SW480 (cell line): ENCODE data around the gene MSANTD1.

Source experiments
- DNase-seq: peaks from one replicate; pipeline ENCODE4 v3.0.0-alpha.2; 2016; ENCODE audit warnings: low spot score

MSANTD1 gene

DNA sequence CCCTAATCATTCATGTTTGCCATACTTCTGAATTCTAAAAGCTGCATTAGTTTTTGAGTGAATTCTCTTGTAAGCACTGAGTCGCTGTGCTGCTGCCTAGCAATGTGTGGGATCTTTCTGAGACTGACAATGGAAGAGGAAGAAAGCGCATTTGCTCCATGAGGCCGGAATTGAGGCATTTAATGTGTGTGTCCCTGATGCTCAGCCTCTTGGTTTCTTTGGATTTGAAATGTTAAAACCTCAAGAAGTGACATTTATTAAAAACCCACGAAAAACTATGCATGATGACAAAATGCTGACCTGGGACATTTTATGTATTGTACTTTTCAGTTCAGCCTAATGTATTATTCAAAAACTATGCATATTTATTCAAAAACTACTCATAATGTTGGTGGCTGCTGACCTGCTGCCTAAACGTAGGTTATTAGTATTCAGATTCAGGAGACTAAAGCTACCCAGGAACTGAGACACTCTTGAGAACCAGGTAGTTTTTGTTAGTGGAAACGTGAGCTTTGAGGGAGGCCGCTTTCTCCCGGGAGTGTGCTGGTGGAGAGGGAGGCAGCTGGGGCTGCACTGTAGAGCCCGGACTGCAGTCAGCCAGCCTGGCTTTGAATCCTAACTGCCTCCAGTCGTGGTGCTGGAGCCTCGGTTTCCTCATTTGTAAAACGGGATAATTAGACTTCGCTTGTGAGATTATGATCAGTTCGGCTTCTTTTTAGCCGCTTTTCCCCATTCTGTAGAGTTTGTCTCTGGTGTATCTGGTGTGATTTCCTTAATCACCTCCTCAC lies 55.2 kb downstream of the MSANTD1 start:
- DNase-seq = no peak

DNA sequence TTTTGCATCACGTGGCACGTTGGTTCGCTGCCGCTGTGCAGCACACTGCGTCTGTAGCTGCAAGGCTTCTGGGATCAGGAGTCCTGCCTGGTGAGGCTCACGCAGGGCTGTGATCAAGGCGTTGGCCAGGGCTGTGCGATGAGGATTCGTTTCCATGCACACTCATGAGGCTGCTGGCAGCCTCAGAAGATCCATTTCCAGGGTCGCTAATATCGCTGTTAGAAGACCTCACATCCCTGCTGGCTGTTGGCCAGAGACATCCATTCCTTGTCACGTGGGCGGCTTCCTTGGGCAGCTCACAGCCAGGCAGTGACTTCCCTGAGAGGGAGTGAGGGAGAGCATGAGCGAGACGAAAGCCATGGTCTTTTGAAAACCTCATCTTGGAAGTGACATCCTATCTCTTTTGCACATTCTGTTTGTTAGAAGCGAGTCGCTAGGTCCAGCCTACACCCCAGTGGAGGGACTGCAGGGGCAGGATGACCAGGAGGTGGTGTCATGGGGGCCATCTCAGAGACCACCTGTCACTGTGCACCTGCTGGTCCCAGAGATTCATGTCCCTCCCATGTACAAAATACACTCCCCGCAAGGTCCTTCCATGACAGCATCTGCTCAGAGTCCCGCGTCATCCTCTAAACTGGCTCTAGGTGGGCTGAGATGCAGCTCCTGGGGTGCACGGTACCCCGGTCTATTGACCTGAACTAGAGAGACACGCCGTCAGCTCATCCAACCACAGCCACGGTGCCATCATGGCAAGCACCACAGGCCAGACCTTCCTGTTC lies 56.1 kb downstream of the MSANTD1 start:
- no peak for DNase-seq

DNA sequence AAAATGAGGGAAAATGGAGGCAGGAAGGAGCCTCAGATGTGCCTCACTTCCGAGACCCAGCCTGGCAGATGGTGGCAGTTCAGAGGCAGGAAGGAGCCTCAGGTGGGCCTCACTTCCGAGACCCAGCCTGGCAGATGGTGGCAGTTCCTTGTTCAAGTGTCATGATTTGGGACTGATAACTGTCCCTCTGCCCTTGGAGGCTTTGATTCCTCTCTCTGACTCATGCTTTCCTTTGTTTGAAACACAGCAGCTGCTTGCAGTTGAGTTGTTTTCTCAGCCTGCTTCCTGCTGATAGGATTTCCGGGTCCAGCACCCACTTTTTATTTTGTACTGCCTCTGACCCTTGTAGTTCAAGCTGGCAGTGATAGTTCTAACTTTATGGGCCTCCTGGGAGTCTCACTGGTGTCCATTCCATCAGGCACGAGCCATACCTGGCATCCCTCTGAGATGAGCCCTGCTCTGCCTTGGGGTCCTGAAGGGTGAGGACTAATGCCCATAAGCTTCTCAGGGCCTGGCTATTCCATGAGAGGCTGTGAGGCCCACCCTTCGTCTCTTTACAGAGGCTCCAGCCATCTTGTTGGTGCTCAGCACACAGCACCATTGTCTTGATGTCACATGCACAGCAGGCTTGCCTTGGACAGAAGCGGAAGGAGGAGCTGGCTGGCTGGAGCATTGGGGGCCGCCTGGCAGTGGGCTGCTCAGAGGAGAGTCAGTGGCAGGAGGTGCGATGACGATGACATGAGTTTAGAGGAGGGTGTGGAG lies 56.8 kb downstream of the MSANTD1 start:
- DNase-seq = no peak
